GM19043 (cell line): ENCODE measurements around the gene SCT.
"Not testable (repeated sequence)": the region's sequence is repeated elsewhere in the genome, so short reads cannot be mapped to it uniquely, and the experiment has no call there.

Source experiments
- ATAC-seq: cut with Tn5 transposase; IDR thresholded peaks from one replicate; pipeline ENCODE4 v1.9.1; 2021; ENCODE audit warnings: low read depth; ENCODE audit not compliant: unreplicated experiment

SCT gene, protein sequence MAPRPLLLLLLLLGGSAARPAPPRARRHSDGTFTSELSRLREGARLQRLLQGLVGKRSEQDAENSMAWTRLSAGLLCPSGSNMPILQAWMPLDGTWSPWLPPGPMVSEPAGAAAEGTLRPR

DNA sequence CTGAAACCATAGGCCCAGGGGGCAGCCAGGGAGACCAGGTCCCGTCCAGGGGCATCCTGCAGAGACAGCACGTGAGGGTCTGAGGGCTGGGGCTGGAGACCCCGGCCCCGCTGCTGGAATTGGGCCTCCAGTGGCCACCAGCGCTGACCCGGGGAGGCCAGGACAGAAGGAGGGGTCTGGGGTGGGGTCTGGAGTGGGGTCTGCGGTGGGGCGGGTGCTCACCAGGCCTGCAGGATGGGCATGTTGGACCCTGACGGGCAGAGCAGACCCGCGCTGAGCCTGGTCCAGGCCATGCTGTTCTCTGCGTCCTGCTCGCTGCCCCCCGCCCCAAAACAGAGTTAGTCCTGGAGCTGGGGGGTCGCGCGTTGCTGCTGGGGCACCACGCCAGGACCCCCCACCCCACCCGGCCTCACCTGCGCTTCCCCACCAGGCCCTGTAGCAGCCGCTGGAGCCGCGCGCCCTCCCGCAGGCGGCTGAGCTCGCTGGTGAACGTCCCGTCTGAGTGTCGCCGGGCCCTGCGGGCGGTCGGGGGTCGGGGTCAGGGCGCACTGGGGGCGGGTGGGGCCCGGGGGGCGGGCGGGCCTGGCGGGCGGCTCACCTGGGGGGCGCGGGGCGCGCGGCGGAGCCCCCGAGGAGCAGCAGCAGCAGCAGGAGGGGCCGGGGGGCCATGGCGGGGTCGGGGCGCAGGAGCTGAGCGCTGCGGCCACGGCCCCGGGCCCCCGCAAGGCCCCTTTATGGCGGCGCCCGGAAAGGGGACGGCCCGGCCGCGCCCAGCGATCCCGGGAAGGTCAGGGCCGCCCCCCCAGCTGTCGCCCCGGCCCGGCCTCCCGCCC, at the start of gene SCT:
TSS of gene SCT (minus strand) at position 707 of the 833 bp plus-strand sequence. CDS start at position 669, 38 bp downstream.
- no peak for ATAC-seq

DNA sequence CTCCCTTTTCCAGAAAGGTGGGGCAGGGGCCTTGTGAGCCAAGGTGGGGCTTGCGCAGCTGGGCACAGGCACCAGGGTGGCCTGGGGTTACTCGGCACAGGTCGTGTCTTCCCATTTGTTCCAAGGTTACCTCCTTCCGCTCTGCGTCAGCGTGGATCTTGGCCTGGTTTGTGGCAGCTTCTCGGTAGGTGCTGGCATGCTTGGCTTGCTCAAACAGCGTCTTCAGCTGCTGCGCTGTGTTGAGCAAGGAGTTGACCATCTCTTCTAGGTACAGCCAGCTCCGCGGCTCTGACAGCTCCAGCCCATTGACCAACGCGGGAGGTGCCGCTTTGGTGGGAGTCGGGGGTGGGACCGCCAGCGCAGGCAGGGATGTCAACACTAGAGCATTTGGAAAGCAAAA, 47.4 kb upstream of the SCT start:
- ATAC-seq = no peak

DNA sequence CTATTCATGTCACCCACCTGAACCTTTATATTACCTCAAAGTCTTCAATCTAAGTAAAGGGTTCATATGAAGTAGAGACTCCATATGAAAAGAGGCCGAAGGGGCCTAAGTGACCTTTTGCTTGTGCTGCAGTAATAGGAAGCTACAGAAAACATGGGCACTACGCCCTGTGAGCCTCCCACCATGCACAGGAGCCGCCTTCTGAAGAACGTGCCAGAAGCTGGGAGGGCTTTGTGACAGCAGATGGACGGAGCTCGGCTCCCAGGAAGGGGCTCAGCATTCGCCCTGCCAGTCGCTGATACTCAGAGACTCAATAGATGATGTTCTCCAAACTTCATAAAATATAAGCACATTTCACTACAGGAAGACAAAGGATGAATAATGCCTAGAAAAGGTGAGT, 46.9 kb upstream of the SCT start:
- no peak for ATAC-seq

DNA sequence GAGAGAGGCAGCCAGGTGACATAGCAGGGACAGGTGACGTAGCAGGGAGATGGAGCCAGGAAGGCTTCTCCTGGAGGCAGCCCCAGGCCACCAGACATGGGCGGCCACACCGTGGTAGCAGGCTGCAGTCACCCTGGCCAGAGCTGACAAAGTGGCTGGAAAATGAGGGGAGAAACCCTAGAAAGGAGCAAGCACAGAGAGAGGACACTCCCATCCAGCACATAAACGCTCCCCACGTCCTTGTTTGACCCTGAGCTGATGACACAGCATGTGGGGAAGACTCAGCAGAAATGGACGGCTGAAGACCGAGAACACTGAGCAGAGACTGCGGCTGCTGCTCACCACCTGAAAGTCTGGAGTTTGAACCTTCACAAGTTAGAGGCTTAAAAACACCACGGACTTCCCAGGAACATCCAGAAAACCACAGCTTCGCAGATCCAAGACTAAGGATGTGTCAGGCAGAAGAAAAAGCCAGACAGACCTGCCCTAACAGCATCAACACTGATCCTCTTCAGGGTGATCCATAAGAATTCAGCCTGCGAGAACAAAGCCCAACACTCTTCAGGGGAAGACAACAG, 38.8 kb upstream of the SCT start:
- no peak for ATAC-seq

DNA sequence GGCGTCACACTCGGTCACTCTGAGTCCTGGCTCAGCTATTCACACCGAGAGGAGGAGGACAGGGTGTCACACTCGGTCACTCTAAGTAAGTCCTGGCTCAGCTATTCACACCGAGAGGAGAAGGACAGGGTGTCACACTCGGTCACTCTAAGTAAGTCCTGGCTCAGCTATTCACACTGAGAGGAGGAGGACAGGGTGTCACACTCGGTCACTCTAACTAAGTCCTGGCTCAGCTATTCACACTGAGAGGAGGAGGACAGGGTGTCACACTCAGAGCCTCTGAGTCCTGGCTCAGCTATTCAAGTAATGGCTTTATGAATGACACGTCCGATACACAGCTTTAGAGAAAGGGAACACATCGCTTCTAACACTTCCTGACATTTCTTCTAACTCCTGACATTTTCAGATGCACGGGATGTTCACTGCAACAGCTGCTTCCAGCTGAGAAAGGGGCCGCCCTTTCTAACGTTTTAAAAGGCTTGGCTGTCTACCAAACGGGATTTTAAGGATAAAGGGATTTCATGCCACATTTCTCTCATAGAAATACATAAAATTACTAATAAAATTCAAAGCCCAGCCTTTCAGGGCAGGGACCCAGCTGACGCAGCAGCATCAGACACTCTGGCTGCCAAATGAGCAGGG, 38.2 kb upstream of the SCT start:
- ATAC-seq = no peak

DNA sequence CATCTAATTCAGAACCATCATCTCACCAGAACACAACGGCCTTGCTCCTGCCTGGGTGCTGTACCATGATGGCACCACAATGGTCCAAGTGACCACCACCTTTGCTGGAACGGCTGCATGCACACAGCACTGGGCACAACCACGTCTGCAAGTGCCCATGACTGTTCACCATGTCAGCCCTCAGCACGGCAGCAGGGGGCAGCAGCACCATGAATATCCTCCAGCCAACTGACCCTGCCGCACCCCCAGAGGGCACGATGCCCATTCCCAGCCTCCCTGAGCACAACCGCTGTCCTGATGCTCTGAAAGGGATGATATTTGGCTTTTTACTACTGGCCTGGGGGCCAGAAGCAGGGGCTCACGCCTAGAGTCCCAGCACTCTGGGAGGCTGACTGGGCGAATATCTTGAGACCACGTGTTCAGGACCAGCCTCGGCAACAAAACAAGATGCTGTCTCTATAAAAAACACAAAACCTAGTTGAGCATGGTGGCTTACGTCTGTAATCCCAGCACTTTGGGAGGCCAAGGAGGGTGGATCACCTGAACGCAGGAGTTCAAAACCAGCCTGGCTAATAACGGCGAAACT, 35.8 kb upstream of the SCT start:
- ATAC-seq = no peak

DNA sequence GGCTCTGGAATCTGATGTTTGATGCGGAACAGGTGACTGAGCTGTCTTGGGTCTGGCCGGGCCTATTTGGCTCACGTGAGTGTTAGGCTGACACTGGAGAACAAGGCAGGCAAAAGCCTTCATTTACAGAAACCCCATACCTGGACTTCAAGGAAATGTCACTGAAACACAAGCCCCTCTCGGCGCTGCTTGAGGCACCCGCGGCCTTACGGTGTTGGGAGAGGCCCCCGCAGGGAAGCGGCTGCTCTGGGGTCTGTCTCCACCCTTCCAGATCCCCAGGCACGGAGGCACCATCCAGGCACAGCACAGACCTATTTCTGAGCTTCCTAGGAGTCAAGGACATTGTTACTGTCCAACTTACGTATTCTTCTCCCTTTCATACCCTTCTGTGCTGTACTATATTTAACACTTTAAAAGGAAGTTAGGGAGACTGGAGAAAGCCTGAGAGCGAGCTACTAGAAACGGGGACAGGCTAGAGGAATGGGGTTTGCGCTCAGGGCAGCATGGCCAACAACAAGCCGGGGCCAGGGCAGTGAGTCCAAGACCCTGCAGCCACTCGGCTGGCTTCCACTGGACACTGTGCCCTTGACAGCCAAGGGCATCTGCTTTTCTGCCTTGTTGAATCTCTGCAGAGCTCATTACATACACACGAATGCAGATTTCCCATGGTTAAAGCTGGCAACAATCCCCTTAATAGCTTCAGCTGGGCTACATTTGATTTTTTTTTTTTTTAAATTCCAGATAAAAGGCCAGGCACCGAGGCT, 33.9 kb upstream of the SCT start:
- ATAC-seq = no peak

DNA sequence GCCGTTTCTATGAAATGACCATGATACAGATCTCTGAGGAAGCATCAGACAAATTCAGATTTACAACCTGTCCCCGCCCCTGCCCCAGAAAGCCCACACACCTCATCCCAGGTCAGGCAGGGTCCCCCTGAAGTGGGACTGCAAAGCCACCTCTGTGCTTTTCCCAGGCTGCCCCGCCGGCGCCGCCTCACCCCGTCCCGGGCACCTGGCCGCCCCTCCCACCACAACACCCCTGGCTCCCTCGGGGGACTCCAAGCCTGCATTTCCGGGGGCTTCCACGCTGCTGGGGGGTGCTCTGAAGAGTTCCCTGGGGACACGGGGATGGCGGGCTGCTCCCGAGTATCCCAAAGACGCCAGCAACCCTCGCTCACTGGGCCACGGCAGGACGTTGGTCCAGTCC, 33.3 kb upstream of the SCT start:
- no peak for ATAC-seq

DNA sequence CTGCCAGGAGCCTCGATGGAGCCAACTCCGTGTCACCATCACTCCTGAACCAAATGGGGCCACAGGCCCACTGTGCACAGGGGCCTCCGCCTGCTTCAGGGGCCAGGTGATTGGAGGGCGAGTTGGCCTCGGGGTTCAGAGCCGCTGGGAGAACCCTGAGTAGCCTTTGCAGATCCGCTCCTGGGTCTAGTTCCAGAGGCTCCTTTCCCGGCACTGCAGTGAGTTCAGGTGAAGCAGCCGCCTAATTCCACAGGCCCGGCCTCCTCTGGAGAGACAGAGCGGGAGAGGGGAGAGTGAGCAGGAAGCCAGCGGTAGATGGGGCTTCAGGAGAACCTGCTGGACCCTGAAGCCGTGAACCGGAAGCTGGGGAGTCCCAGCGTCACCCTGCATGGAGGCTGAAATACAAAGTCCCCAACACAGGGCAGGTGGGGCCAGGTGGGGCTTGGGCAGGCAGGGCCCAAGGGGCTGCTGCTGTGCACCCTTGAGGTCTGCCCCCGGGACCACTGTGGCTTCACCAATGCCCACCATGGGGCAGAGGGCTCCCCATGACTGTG, 32.6 kb upstream of the SCT start:
- ATAC-seq = no peak

DNA sequence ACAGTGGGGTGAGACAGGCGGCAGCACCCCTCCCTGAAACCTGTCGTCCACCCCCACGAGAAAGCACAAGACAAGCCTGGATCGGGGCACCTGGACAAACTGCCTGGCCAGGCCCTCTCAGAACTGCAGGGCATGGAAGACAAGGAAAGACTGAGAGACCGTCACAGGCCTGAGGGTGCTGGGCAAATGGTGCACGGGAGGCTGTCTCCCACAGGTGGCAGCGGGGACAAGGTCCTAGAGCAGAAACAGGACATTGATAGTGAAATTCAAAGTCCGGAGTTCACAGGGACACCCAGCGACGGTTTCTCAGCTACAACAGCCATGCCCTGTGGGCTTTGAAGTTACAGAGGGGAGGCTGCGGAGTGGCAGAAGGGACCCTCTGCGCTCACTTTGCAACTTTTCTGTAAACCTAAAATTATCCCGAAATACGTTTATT, 30.7 kb upstream of the SCT start:
- ATAC-seq = no peak

DNA sequence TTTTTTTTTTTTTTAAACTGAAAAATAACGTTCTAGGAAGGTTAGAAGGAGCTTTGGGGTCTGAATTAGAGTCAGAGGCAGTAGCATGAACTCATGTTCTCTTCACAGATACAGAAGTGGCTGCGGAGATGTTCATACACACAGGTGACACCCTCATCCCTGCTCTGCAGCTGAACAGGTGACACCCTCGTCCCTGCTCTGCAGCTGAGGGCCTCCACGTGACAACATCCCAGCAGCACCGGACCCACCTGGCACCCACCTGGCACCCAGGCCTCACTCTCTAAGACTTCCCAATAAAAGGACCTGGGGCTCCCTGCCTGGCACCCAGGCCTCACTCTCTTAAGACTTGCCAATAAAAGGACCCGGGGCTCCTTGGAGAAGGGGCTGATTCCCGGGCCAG, 29.9 kb upstream of the SCT start:
- ATAC-seq = no peak

DNA sequence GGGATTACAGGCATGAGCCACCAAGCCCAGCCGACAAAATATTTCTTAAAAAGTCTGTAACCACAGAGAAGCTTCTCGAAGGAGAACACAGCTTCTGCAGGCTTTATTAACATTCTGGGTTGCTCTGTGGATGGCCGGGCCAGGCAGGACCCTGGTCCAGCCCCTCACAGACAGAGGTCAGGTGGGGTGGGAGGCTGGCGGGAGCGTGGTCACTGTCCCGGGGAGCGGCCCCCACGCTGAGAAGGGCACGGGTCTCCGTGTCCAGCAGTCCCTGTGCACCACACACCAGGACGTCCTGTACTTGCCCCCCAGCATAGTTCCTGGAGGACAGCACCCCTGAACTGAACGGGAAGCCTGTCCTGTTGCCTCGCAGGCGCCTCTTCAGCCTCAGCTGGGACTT, 29.4 kb upstream of the SCT start:
- ATAC-seq = no peak

DNA sequence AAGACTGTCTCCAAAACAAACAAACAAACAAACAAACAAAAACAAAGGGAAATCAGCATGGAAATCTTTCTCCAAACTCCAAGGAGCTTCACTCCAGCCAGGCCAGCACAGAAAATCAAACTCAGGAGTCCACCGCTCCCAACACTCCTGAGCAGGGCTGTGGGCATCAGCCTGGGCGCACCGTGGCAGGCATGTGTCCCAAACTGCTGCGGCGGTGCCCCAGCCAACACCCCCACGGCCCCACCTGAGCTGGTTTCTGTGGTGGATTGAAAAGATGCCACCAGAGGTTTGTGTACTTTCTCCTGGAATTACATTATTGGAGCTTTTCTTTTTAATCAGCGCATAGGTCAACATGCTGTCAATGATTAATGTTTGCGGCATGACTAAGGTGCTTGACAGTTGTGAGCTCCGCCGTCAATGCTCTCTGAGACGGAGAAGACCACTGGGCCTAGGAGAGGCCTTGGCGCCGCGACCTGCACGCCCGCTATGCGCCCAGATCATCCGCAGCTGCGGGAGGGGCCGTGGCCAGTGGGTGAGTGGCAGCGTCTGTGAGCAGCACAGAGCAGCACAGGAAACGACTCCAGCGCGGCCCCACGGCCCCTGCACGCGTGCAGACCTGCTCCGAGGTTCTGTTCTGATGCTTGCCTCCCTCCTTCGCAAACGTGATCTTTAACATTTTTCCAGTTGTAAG, 28.2 kb upstream of the SCT start:
- no peak for ATAC-seq

DNA sequence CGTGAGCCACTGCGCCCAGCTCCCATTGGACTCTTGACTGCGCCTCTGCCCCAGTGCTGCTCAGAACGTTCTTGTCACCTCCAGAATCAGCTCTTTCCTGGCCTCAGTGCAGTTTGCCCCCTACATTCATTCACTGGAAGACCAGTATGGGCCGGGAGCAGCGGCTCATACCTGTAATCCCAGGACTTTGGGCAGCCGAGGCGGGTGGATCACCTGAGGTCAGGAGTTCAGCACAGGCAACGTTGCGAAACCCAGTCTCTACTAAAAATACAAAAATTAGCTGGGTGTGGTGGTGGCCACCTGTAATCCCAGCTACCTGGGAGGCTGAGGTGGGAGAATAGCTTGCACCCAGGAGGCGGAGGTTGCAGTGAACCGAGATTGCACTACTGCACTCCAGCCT, 27.5 kb upstream of the SCT start:
- ATAC-seq = not testable (repeated sequence)

DNA sequence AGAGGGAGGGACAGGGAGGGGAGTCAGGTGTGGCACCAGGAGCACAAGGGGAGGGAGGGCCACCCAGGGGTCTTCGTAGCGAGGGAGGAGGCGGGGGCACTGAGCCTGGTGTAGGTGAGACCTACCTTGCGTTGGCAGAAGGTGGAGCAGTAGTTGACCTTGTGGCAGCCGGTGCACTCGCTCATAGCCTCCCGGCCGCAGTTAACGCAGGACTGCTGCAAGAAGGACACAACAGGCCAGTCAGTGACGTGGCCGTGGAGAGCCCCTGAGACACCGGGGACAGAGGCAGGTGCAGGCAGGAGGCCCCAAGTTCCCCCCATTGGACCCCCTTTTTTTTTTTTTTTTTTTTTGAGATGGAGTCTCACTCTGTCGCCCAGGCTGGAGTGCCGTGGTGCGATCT, 26.9 kb upstream of the SCT start:
- ATAC-seq = no peak

DNA sequence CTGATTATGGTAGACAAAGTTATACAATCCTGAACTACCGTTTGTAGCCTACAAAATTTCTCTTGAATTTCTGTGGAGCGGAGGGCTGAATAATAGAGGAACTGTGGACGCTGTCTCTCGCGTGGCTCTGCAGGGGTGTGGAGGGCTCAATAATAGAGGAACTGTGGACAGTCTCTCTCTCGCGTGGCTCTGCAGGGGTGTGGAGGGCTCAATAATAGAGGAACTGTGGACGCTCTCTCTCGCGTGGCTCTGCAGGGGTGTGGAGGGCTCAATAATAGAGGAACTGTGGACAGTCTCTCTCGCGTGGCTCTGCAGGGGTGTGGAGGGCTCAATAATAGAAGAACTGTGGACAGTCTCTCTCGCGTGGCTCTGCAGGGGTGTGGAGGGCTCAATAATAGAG, 26.2 kb upstream of the SCT start:
- ATAC-seq = not testable (repeated sequence)

DNA sequence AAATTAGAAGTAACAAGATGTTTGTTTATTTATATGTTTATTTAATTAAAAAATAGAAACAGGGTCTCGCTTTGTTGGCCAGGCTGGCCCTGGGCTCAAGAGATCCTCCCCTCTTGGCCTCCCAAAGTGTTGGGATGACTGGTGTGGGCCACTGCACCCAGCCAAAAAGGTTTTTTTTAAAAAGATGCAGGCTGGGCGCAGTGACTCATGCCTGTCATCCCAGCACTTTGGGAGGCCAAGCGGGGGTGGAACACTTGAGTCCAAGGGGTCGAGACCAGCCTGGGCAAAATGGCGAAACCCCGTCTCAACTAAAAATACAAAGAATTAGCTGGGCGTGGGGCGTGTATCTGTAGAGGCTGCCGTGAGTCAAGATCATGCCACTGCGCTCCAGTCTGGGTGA, 23.5 kb upstream of the SCT start:
- no peak for ATAC-seq

DNA sequence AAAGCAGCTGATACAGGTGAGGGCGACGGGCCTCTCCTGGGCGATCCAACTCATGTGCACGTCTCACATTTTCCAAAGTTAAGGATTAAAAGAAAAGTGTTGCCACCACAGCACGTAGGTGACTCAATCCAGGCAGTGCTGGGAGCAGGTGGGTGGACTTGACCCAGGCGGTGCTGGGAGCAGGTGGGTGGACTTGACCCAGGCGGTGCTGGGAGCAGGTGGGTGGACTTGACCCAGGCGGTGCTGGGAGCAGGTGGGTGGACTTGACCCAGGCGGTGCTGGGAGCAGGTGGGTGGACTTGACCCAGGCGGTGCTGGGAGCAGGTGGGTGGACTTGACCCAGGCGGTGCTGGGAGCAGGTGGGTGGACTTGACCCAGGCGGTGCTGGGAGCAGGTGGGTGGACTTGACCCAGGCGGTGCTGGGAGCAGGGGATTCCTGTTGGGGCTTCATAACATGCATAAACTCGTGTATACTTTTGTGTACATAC, 20.7 kb upstream of the SCT start:
- not testable (repeated sequence) for ATAC-seq

DNA sequence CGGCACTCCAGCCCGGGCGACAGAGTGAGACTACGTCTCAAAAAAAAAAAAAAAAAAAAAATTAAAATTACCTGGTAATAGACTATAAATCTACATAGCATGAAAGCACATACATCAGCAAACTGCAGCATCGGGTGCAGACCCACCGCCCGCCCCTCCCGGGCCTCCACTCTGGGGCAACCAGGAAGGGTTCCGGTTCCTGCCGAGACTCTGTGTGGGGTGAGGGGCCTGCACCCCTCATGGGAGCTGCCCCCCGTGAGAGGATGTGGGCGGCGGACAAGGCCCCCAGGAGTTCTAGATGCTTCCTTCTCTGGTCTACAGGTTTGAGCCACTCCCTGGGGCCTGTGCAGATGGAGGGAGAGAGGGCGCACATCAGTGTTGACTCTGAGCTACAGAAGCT, 19.2 kb upstream of the SCT start:
- no peak for ATAC-seq
